ENCODE results near the gene SORCS2. TPM values are rescaled to one million over a fixed set of nuclear protein-coding genes. Genes with fewer than 3 reads are reported as not detected.
A peak's percentile ranks its signal among the peaks of the same experiment; 100 is the strongest.

Gene SORCS2
- total and polyA plus RNA-seq, 2 of the 4 experiments (the other 2 are of a cell fraction), result 0.36 to 0.62 TPM

DNA sequence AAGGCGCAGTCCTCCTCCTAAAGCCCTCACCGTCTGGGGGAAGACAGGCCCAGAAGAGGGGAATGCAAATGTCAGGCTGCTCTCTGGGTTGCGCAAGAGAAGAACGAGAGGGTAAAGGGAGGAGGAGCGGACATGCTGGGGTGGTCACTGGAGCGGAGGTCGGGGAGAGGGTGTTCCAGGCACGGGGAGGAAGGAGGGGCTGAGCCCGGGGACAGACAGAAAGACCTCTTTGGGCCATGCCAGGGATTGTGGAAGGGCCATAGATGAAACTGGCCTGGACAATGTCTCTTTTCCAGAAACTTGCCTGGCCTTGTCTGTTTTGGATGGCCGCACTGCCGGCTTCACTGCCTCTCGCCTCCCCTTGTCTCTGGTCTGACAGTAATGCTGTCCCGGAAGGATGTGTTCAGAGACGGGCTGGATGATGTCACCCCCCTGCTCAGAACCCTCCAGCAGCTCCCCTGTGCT lies 121.0 kb downstream of the SORCS2 start:
- DNase-seq (no peak), ATAC-seq (ENCODE audit: low read depth) (no peak)
- Histone ChIP-seq H3K4me3 (ENCODE audit: insufficient read depth, low read depth, low read length) (no peak overlapping the region), H4K20me1 (ENCODE audit: insufficient read depth, low read length) (no peaks in the 10 kb centered on the region; the same call in 1 of the 2 replicates), H3K9ac (ENCODE audit: low read depth, low read length) (no peak overlapping the region), H3K4ac (ENCODE audit: low read depth, low read length) (no peak overlapping the region), H3K9me3 (ENCODE audit: control insufficient read depth, insufficient read depth, low read length) (peaks cover 3% of the 10 kb centered on the region), H2BK20ac (ENCODE audit: low read depth, low read length) (no peak overlapping the region), H4K91ac (ENCODE audit: insufficient read depth, low read depth, low read length) (no peak overlapping the region), H2BK15ac (ENCODE audit: low read depth, low read length) (no peak overlapping the region), H2BK120ac (ENCODE audit: low read depth, low read length) (no peak overlapping the region), H3K4me2 (ENCODE audit: low read depth, low read length) (no peak overlapping the region), H2BK5ac (ENCODE audit: low read depth, low read length, poor library complexity, severe bottlenecking) (no peak overlapping the region), H3K79me1 (ENCODE audit: low read depth in 1 of 2, low read length in 2 of 2) (no peaks in the 10 kb centered on the region), H2AK5ac (ENCODE audit: low read depth, low read length) (no peak overlapping the region), H3K23ac (ENCODE audit: low read depth, low read length) (no peak overlapping the region), H3K27ac (ENCODE audit: insufficient read depth, low read length) (no peak overlapping the region), H3K18ac (ENCODE audit: low read depth, low read length) (no peak overlapping the region), H4K5ac (ENCODE audit: low read depth, low read length) (no peak overlapping the region), H3K9me1 (ENCODE audit: insufficient read depth, low read length) (no peaks in the 10 kb centered on the region), H3K14ac (replicated peaks; ENCODE audit: low read depth, low read length) (no peak overlapping the region), H3K56ac (ENCODE audit: extremely low read depth, insufficient read depth, low read length) (no peak overlapping the region), H3K36me3 (ENCODE audit: control insufficient read depth, insufficient read depth, low read length) (no peaks in the 10 kb centered on the region), H2AK9ac (replicated peaks; ENCODE audit: low read depth, low read length, poor library complexity) (no peak overlapping the region), H3K27me3 (ENCODE audit: control insufficient read depth, insufficient read depth, low read length) (peaks cover 37% of the 10 kb centered on the region), H2AFZ (replicated peaks; ENCODE audit: low read length, poor library complexity) (no peak overlapping the region), H4K8ac (ENCODE audit: low read depth in 2 of 2, low read length in 2 of 2) (no peak overlapping the region), H3K4me1 (ENCODE audit: control insufficient read depth, insufficient read depth, low read length) (no peaks in the 10 kb centered on the region)
- dilution Hi-C loops (cut with HindIII; ENCODE audit: low sequenced_read_pairs, unreplicated experiment) (no loop called here), in situ Hi-C loops (cut with MboI; ENCODE audit: low sequenced_read_pairs) (no loop called here), intact Hi-C loops (cut with micrococcal nuclease) (no loop called here)
- BruUV-seq (replicated peaks), result no TSS peak
- WGBS, 2 experiments (ENCODE audit: extremely low coverage in 2 of 2, insufficient read length in 1 of 2), result 48% methylated on average over 5 of the region's 14 CpGs; no CpG with 5 or more reads in 1 of the 2 experiments
- POLR2A ChIA-PET (ENCODE audit: unreplicated experiment), result no interaction called here
- CTCF ChIA-PET, result no interaction called here
- TF ChIP-seq CEBPB (IDR thresholded peaks at IDR 0.05; ENCODE audit: low read depth, low read length) (peak; percentile 84), CHD1 (IDR thresholded peaks at IDR 0.05; ENCODE audit: low read depth, low read length) (no peak), RAD21 (IDR thresholded peaks at IDR 0.05; ENCODE audit: low read length) (no peak), MXI1 (IDR thresholded peaks at IDR 0.05; ENCODE audit: borderline replicate concordance, low read depth, low read length) (no peak), NFE2L2 (IDR thresholded peaks at IDR 0.05; ENCODE audit: low read depth, low read length) (no peak)
- TF ChIP-seq, protein P1, sequence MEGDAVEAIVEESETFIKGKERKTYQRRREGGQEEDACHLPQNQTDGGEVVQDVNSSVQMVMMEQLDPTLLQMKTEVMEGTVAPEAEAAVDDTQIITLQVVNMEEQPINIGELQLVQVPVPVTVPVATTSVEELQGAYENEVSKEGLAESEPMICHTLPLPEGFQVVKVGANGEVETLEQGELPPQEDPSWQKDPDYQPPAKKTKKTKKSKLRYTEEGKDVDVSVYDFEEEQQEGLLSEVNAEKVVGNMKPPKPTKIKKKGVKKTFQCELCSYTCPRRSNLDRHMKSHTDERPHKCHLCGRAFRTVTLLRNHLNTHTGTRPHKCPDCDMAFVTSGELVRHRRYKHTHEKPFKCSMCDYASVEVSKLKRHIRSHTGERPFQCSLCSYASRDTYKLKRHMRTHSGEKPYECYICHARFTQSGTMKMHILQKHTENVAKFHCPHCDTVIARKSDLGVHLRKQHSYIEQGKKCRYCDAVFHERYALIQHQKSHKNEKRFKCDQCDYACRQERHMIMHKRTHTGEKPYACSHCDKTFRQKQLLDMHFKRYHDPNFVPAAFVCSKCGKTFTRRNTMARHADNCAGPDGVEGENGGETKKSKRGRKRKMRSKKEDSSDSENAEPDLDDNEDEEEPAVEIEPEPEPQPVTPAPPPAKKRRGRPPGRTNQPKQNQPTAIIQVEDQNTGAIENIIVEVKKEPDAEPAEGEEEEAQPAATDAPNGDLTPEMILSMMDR (conservative IDR thresholded peaks at IDR 0.05; ENCODE audit: low read depth, low read length), result no peak
